Loucy (cell line): Measurements from ENCODE around the gene NOXA1.
A peak's percentile ranks its signal among the peaks of the same experiment; 100 is the strongest.

Source experiments
- H2AFZ ChIP-seq: fragments of 200-600 bp; sonication (generic); 2 replicates; pipeline ENCODE4 v1.6.0; 2016; ENCODE audit warnings: antibody characterized with exemption, mild to moderate bottlenecking, low read length, moderate library complexity
- H3F3A ChIP-seq: fragments of 200-600 bp; 2 replicates; pipeline ENCODE4 v1.6.0; 2016; ENCODE audit warnings: antibody characterized with exemption, low read depth, mild to moderate bottlenecking
- H3K27me3 ChIP-seq: fragments of 200-600 bp; sonication (generic); 2 replicates; pipeline ENCODE4 v1.6.1; 2014; ENCODE audit warnings: low read length, mild to moderate bottlenecking; ENCODE audit not compliant: insufficient read depth, poor library complexity, severe bottlenecking
- H3K36me3 ChIP-seq: fragments of 200-600 bp; sonication (generic); 2 replicates; pipeline ENCODE4 v1.6.1; 2016; ENCODE audit warnings: low read length; ENCODE audit not compliant: insufficient read depth
- H3K4me1 ChIP-seq: fragments of 200-600 bp; sonication (generic); 2 replicates; pipeline ENCODE4 v1.5.1; 2014; ENCODE audit warnings: low read length, mild to moderate bottlenecking; ENCODE audit not compliant: insufficient read depth, poor library complexity, severe bottlenecking
- H3K4me2 ChIP-seq: fragments of 200-600 bp; sonication (generic); 2 replicates; pipeline ENCODE4 v1.6.0; 2014; ENCODE audit warnings: antibody characterized with exemption, low read length, low read depth, mild to moderate bottlenecking; ENCODE audit not compliant: poor library complexity, severe bottlenecking
- H3K4me3 ChIP-seq: fragments of 200-600 bp; sonication (generic); 2 replicates; pipeline ENCODE4 v1.5.1; 2014; ENCODE audit warnings: low read length, mild to moderate bottlenecking, mixed read lengths; ENCODE audit not compliant: poor library complexity, severe bottlenecking
- H3K79me2 ChIP-seq: fragments of 200-600 bp; sonication (generic); 2 replicates; pipeline ENCODE4 v1.6.1; 2014; ENCODE audit warnings: low read length; ENCODE audit not compliant: insufficient read depth
- H3K9ac ChIP-seq: fragments of 200-600 bp; sonication (generic); 2 replicates; pipeline ENCODE4 v1.6.0; 2014; ENCODE audit warnings: mild to moderate bottlenecking, low read depth, low read length, moderate library complexity; ENCODE audit not compliant: poor library complexity, severe bottlenecking
- H3K9me2 ChIP-seq: fragments of 200-600 bp; sonication (generic); replicated peaks from 2 replicates; pipeline ENCODE4 v1.6.1; 2016; ENCODE audit warnings: low read depth, low read length, mixed read lengths
- H3K9me3 ChIP-seq: fragments of 200-600 bp; sonication (generic); 2 replicates; pipeline ENCODE4 v1.6.1; 2014; ENCODE audit warnings: mild to moderate bottlenecking, antibody characterized with exemption, low read length, low read depth; ENCODE audit not compliant: insufficient read depth
- H4K20me1 ChIP-seq: fragments of 200-600 bp; sonication (generic); 2 replicates; pipeline ENCODE4 v1.6.0; 2014; ENCODE audit warnings: antibody characterized with exemption, low read length, mild to moderate bottlenecking; ENCODE audit not compliant: insufficient read depth, poor library complexity, severe bottlenecking
- CTCF ChIP-seq: fragments of 200-600 bp; sonication (generic); conservative IDR thresholded peaks from 2 replicates; pipeline ENCODE4 v1.5.1; 2014; ENCODE audit warnings: mild to moderate bottlenecking, antibody characterized with exemption, low read length
- EZH2phosphoT487 ChIP-seq: fragments of 200-600 bp; IDR thresholded peaks from 2 replicates; pipeline ENCODE4 v1.6.1; 2018; ENCODE audit warnings: antibody characterized with exemption, mild to moderate bottlenecking, moderate library complexity, borderline replicate concordance

Gene NOXA1

GRCh38 chr9:137445275-137445807 lies 22.1 kb downstream of the NOXA1 start:
- Histone ChIP-seq H2AFZ (peak overlapping the region; percentile 23; the same call in 1 of the 2 replicates), H4K20me1 (no peaks in the 10 kb centered on the region), H3F3A (no peaks in the 10 kb centered on the region), H3K79me2 (no peaks in the 10 kb centered on the region), H3K27me3 (no peaks in the 10 kb centered on the region), H3K4me2 (no peak overlapping the region), H3K9ac (no peak overlapping the region), H3K4me1 (peaks cover 12% of the 10 kb centered on the region), H3K9me2 (no peaks in the 10 kb centered on the region), H3K4me3 (no peak overlapping the region), H3K9me3 (no peaks in the 10 kb centered on the region), H3K36me3 (no peaks in the 10 kb centered on the region)
- peak; percentile 86 for TF ChIP-seq CTCF
- no peak for TF ChIP-seq EZH2phosphoT487

GRCh38 chr9:137445930-137446431 lies 22.8 kb downstream of the NOXA1 start:
- Histone ChIP-seq H3K27me3 (no peaks in the 10 kb centered on the region), H2AFZ (no peak overlapping the region), H3K4me1 (peaks cover 12% of the 10 kb centered on the region), H3K9me3 (no peaks in the 10 kb centered on the region), H3K4me2 (no peak overlapping the region), H3K9me2 (no peaks in the 10 kb centered on the region), H3F3A (no peaks in the 10 kb centered on the region), H3K36me3 (no peaks in the 10 kb centered on the region), H4K20me1 (no peaks in the 10 kb centered on the region), H3K79me2 (no peaks in the 10 kb centered on the region), H3K9ac (no peak overlapping the region), H3K4me3 (no peak overlapping the region)
- TF ChIP-seq CTCF (no peak), EZH2phosphoT487 (no peak)

- no peaks in the 10 kb centered on the region for H3K36me3 ChIP-seq
- no peaks in the 10 kb centered on the region for H3K79me2 ChIP-seq
- H2AFZ ChIP-seq: no peak overlapping the region
- H3K9ac ChIP-seq: no peak overlapping the region
- no peak overlapping the region for H3K4me3 ChIP-seq
- no peaks in the 10 kb centered on the region for H3K27me3 ChIP-seq
- H3K4me1 ChIP-seq: peaks cover 12% of the 10 kb centered on the region
- no peaks in the 10 kb centered on the region for H4K20me1 ChIP-seq
- TF ChIP-seq EZH2phosphoT487: no peak
- TF ChIP-seq CTCF: no peak
- no peaks in the 10 kb centered on the region for H3K9me3 ChIP-seq
- H3F3A ChIP-seq: no peaks in the 10 kb centered on the region
- no peaks in the 10 kb centered on the region for H3K9me2 ChIP-seq
- no peak overlapping the region for H3K4me2 ChIP-seq
These were observed 23.8 kb downstream of the NOXA1 start for GRCh38 chr9:137446851-137447471.
